Left ventricle myocardium inferior (tissue), 1 donor: ENCODE results near the gene MAPK6. TPM values are rescaled to one million over a fixed set of nuclear protein-coding genes. Genes with fewer than 3 reads are reported as not detected.

Source experiments
- DNase-seq: peaks from one replicate; pipeline ENCODE4 v3.0.0-alpha.2; 2020
- H3K27ac ChIP-seq: fragments of 200-600 bp; replicated peaks from 2 replicates; pipeline ENCODE4 v1.8.0; 2021
- H3K27me3 ChIP-seq: fragments of 200-600 bp; 2 replicates; pipeline ENCODE4 v1.8.0; 2021; ENCODE audit warnings: low read depth
- H3K36me3 ChIP-seq: fragments of 200-600 bp; 2 replicates; pipeline ENCODE4 v1.8.0; 2021
- H3K4me1 ChIP-seq: fragments of 200-600 bp; 2 replicates; pipeline ENCODE4 v1.8.0; 2021
- H3K4me3 ChIP-seq: fragments of 200-600 bp; 2 replicates; pipeline ENCODE4 v1.8.0; 2021; ENCODE audit warnings: mild to moderate bottlenecking, moderate library complexity
- H3K9me3 ChIP-seq: fragments of 200-600 bp; replicated peaks from 2 replicates; pipeline ENCODE4 v1.8.0; 2021
- CTCF ChIP-seq: fragments of 200-600 bp; IDR thresholded peaks from 2 replicates; pipeline ENCODE4 v1.8.0; 2021; ENCODE audit warnings: antibody characterized with exemption, mild to moderate bottlenecking, borderline replicate concordance
- intact Hi-C: fragments of 100-400 bp; cut with micrococcal nuclease; formaldehyde crosslinking; loops from one replicate; pipeline ENCODE4 v1.11.0; 2022
- total RNA-seq: library from RNA; stranded (reverse); fragmentation: NEBNext Ultra II Directional; extraction: Animal tissue kit (Norgen Biotek cat#: 25700); gene quantifications from one replicate; pipeline ENCODE4 v1.2.1, GENCODE V29; 2021
- donor health status: DM: no; HTN: yes; CAD: no; lungs with severe emphysema.

The MAPK6 gene
- total RNA-seq, 1 donor from 2014 or later: 19.2 TPM

DNA sequence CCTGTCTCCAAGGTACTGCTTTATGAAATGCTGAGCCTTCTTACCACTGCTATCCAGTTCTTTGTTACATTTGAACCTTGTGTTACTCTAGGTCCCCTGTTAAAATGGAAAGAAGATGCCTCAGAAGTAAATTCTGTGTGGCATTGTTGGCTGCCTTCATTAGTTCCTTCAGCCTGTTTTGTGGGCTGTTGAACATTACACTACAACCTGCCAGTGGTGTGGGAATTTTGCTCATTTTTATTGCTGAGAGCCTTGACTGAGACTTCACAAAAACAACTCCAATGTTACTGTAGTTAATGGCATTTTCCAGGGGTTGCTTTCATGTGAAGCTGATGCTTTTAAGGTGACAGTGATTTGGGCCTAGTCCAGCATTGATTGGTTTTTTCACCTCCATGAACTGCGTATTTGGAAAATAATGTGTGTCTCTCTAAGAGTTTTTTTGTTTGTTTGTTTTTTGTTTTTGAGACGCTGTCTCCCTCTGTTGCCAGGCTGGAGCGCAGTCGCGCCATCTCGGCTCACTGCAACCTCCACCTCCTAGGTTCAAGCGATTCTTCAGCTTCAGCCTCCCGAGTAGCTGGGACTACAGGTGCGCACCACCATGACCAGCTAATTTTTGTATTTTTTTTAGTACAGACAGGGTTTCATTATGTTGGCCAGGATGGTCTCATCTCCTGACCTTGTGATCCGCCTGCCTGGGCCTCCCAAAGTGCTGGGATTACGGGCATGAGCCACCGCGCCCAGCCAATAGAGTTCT, 4.3 kb downstream of the MAPK6 start:
- Histone ChIP-seq H3K27me3 (no peaks in the 10 kb centered on the region), H3K9me3 (no peaks in the 10 kb centered on the region), H3K4me1 (peaks cover 45% of the 10 kb centered on the region), H3K36me3 (no peaks in the 10 kb centered on the region), H3K4me3 (no peak overlapping the region), H3K27ac (no peak overlapping the region)
- DNase-seq: no peak
- TF ChIP-seq CTCF: no peak
- intact Hi-C loops: loop anchor here (2.0 kb wide), 1 partner anchor 23 kb away; no protein-coding TSS in a partner anchor

DNA sequence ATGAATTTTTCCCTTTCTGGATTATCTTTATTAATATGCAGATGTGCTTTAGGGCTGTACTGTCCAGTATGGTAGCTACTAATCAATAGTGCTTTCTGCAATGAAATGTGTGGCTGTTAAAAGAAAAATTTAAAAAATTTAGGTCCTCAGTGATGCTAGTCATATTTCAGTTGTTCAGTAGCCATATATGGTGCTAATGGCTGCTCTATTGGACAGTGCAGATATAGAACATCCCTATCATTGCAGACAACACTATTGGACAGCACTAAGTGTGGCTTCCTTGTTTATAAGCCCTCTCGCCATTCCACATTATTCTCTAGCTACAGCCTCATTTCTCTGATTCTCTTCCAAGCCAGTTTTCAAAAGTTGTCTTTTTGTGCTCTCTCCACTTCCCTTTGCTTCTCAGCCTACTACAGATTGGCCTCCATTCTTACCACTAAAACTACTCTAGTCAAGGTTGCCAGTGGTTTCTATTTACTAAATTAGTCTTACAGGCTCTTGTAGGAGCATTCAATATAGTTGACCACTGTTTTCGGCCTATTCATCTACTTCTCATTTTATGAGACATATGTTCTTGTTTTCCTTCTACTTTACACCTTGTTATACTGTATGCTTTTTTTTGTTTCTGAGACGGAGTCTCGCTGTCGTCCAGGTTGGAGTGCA, 9.5 kb downstream of the MAPK6 start:
- no peak for DNase-seq
- intact Hi-C loops: no loop called here
- Histone ChIP-seq H3K27me3 (no peaks in the 10 kb centered on the region), H3K4me3 (no peak overlapping the region), H3K27ac (no peak overlapping the region), H3K4me1 (peaks cover 19% of the 10 kb centered on the region), H3K9me3 (peaks cover 2% of the 10 kb centered on the region), H3K36me3 (peaks cover under 1% of the 10 kb centered on the region)
- no peak for TF ChIP-seq CTCF

DNA sequence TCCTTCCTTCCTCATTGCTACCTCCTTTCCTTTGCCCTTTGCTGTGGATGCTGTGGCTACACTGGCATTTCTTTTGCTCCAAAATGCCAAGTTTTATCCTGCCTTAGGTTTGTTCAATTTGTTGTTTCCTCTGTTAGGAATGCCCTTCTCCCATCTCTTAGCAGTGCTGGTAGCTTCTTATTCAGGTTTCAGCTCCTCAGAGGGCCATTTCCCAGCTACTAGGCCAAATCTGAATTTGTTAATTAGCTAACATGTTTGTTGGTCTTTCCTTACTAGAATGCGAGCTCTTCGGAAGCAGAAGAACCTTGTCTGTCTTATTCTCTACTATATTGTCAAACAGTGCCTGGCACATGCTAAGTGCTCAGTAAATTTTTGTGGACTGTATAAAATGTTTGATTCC, 11.0 kb downstream of the MAPK6 start:
- H3K9me3 ChIP-seq: peaks cover 10% of the 10 kb centered on the region
- H3K4me3 ChIP-seq: no peak overlapping the region
- H3K27ac ChIP-seq: no peak overlapping the region
- H3K36me3 ChIP-seq: peaks cover 12% of the 10 kb centered on the region
- TF ChIP-seq CTCF: no peak
- intact Hi-C loops: no loop called here
- DNase-seq: no peak
- H3K4me1 ChIP-seq: peaks cover 18% of the 10 kb centered on the region
- no peaks in the 10 kb centered on the region for H3K27me3 ChIP-seq

DNA sequence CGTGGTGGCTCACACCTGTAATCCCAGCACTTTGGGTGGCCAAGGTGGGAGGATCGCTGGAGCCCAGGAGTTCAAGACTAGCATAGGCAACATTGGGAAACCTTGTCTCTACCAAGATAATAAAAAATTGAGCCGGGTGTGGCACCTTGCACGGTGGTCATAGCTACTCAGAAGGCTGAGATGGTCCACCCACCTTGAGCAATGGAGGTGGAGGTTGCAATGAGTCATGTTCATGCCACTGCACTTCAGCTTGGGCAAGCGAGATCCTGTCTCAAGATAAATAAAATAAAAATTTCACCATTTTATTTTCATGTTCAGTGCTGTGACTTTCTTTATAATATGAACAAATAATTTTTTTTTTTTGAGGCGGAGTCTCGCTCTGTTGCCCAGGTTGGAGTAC, 12.5 kb downstream of the MAPK6 start:
- intact Hi-C loops: no loop called here
- H3K27me3 ChIP-seq: no peaks in the 10 kb centered on the region
- H3K36me3 ChIP-seq: peaks cover 12% of the 10 kb centered on the region
- H3K27ac ChIP-seq: no peak overlapping the region
- H3K4me3 ChIP-seq: no peak overlapping the region
- H3K4me1 ChIP-seq: peaks cover 26% of the 10 kb centered on the region
- no peak for DNase-seq
- peaks cover 10% of the 10 kb centered on the region for H3K9me3 ChIP-seq
- TF ChIP-seq CTCF: no peak

GRCh38 chr15:52037889-52038505, 19.0 kb downstream of the MAPK6 start:
- DNase-seq: no peak
- no peak overlapping the region for H3K4me3 ChIP-seq
- no peak for TF ChIP-seq CTCF
- H3K36me3 ChIP-seq: peaks cover 12% of the 10 kb centered on the region
- H3K27ac ChIP-seq: no peak overlapping the region
- peaks cover 70% of the 10 kb centered on the region for H3K4me1 ChIP-seq
- no peaks in the 10 kb centered on the region for H3K27me3 ChIP-seq
- peaks cover 10% of the 10 kb centered on the region for H3K9me3 ChIP-seq
- intact Hi-C loops: no loop called here
